H1 (cell line): ENCODE measurements around the gene POU3F1. TPM values are rescaled to one million over a fixed set of nuclear protein-coding genes. Genes with fewer than 3 reads are reported as not detected.

ENCODE experiments used
- CTCF ChIA-PET: fragments of 300-600 bp; sonication (Branson Sonifier 250); formaldehyde crosslinking; loops from one replicate; lab custom pipeline; 2021; ENCODE audit not compliant: partially characterized antibody; lab: Charles Lee
- POLR2A ChIA-PET: fragments of 300-600 bp; sonication (Branson Sonifier 250); formaldehyde crosslinking; loops from one replicate; lab custom pipeline; 2021; ENCODE audit warnings: inconsistent platforms; ENCODE audit not compliant: partially characterized antibody; lab: Charles Lee
- DNase-seq, 2 experiments: peaks; one replicate each; pipeline versions ENCODE4 v3.0.0 to v3.0.0-alpha.2; 2010 to 2022; ENCODE audit warnings: low spot score in 2 of 2, low read depth in 1 of 2, mixed read lengths in 1 of 2
- FAIRE-seq: peaks from 2 replicates; lab custom pipeline; 2011; peaks lifted over from hg19 to GRCh38; lab: Jason Lieb, UNC
- H2AFZ ChIP-seq: 2 replicates; pipeline ENCODE4 v1.8.1; 2012; ENCODE audit warnings: low read length, inconsistent platforms
- H2AK5ac ChIP-seq: 2 replicates; pipeline ENCODE4 v1.6.1; 2013; ENCODE audit warnings: low read depth, low read length
- H2BK120ac ChIP-seq: replicated peaks from 2 replicates; pipeline ENCODE3; 2013; ENCODE audit warnings: low read depth, low read length, inconsistent platforms
- H2BK12ac ChIP-seq: 2 replicates; pipeline ENCODE4 v1.6.1; 2013; ENCODE audit warnings: low read depth, low read length
- H2BK15ac ChIP-seq: 2 replicates; pipeline ENCODE4 v1.6.1; 2013; ENCODE audit warnings: low read length
- H2BK20ac ChIP-seq: 2 replicates; pipeline ENCODE4 v1.6.1; 2013; ENCODE audit warnings: low read length
- H2BK5ac ChIP-seq: 2 replicates; pipeline ENCODE4 v1.6.1; 2013; ENCODE audit warnings: low read depth, low read length
- H3K14ac ChIP-seq: 2 replicates; pipeline ENCODE4 v1.6.1; 2013; ENCODE audit warnings: inconsistent platforms; ENCODE audit not compliant: insufficient read length
- H3K18ac ChIP-seq: 2 replicates; pipeline ENCODE4 v1.6.1; 2013; ENCODE audit warnings: low read length; ENCODE audit errors: extremely low read depth
- H3K23ac ChIP-seq: 2 replicates; pipeline ENCODE4 v1.6.1; 2013; ENCODE audit warnings: inconsistent platforms; ENCODE audit not compliant: insufficient read length
- H3K23me2 ChIP-seq: 2 replicates; pipeline ENCODE4 v1.6.1; 2013; ENCODE audit warnings: low read depth, low read length
- H3K27ac ChIP-seq: 2 replicates; pipeline ENCODE4 v1.6.1; 2011; ENCODE audit warnings: low read depth, low read length, inconsistent platforms
- H3K27me3 ChIP-seq, 4 experiments: replicated peaks in 1 of 4; 1 replicate in 1 of 4; 2 replicates in 3 of 4; pipeline versions ENCODE4 v1.6.1 to v1.8.1; 2011 to 2013; ENCODE audit warnings: low read length in 3 of 4, mild to moderate bottlenecking in 3 of 4, inconsistent platforms in 2 of 4, mixed read lengths in 2 of 4, moderate library complexity in 1 of 4; ENCODE audit not compliant: control insufficient read depth in 3 of 4, insufficient read depth in 3 of 4; ENCODE audit errors: extremely low read depth in 1 of 4
- H3K36me3 ChIP-seq, 4 experiments: 2 replicates each; pipeline versions ENCODE4 v1.6.1 to v1.8.1; 2011 to 2013; ENCODE audit warnings: mild to moderate bottlenecking in 4 of 4, low read length in 3 of 4, moderate library complexity in 2 of 4, control low read depth in 1 of 4, inconsistent platforms in 1 of 4; ENCODE audit not compliant: insufficient read depth in 4 of 4, control insufficient read depth in 2 of 4
- H3K4ac ChIP-seq: replicated peaks from 2 replicates; pipeline ENCODE3; 2013; ENCODE audit warnings: low read length, low read depth, mixed read lengths, inconsistent platforms; ENCODE audit not compliant: insufficient read length
- H3K4me1 ChIP-seq, 4 experiments: replicated peaks in 1 of 4; 1 replicate in 1 of 4; 2 replicates in 3 of 4; pipeline versions ENCODE4 v1.6.1 to v1.8.1; 2011 to 2013; ENCODE audit warnings: low read length in 3 of 4, inconsistent platforms in 2 of 4, mixed read lengths in 1 of 4; ENCODE audit not compliant: insufficient read depth in 4 of 4, control insufficient read depth in 3 of 4
- H3K4me2 ChIP-seq, 2 experiments: 2 replicates each; pipeline versions ENCODE4 v1.6.1 to v1.8.1; 2011 to 2013; ENCODE audit warnings: low read depth in 2 of 2, low read length in 2 of 2, control low read depth in 1 of 2, inconsistent platforms in 1 of 2, mild to moderate bottlenecking in 1 of 2; ENCODE audit not compliant: insufficient read depth in 1 of 2
- H3K4me3 ChIP-seq, 4 experiments: fragments of 200-600, 300-600 bp in 1 of 4; sonication (generic), shearing (Covaris generic), sonication (Bioruptor Twin) in 1 of 4; 2 replicates each; pipeline versions ENCODE4 v1.5.1 to v1.8.1; 2011 to 2016; ENCODE audit warnings: low read length in 4 of 4, low read depth in 3 of 4, control low read depth in 2 of 4, inconsistent platforms in 2 of 4, mild to moderate bottlenecking in 2 of 4, mixed read lengths in 1 of 4, moderate library complexity in 1 of 4; ENCODE audit not compliant: insufficient read depth in 2 of 4; ENCODE audit errors: extremely low read depth in 1 of 4
- H3K56ac ChIP-seq: replicated peaks from 2 replicates; pipeline ENCODE3; 2013; ENCODE audit warnings: low read depth, mild to moderate bottlenecking, mixed read lengths, low read length, inconsistent platforms; ENCODE audit not compliant: insufficient read length
- H3K79me1 ChIP-seq: 2 replicates; pipeline ENCODE4 v1.6.1; 2013; ENCODE audit warnings: low read depth, low read length, control low read depth
- H3K79me2 ChIP-seq, 2 experiments: 2 replicates each; pipeline versions ENCODE4 v1.6.1 to v1.8.1; 2012 to 2013; ENCODE audit warnings: low read length in 2 of 2, mild to moderate bottlenecking in 2 of 2, inconsistent platforms in 1 of 2; ENCODE audit not compliant: insufficient read depth in 2 of 2, control insufficient read depth in 1 of 2
- H3K9ac ChIP-seq, 4 experiments: replicated peaks in 1 of 4; 1 replicate in 1 of 4; 2 replicates in 3 of 4; pipeline versions ENCODE4 v1.6.1 to v1.8.1; 2011 to 2013; ENCODE audit warnings: low read depth in 3 of 4, low read length in 3 of 4, control low read depth in 2 of 4, mild to moderate bottlenecking in 2 of 4, moderate library complexity in 2 of 4, inconsistent platforms in 1 of 4; ENCODE audit errors: extremely low read depth in 1 of 4
- H3K9me3 ChIP-seq, 2 experiments: 2 replicates each; pipeline versions ENCODE4 v1.6.1 to v1.8.1; 2012 to 2013; ENCODE audit warnings: mild to moderate bottlenecking in 2 of 2, moderate library complexity in 2 of 2, control low read depth in 1 of 2, inconsistent platforms in 1 of 2, low read depth in 1 of 2, low read length in 1 of 2, mixed read lengths in 1 of 2; ENCODE audit not compliant: insufficient read depth in 2 of 2
- H4K20me1 ChIP-seq, 2 experiments: replicated peaks in 1 of 2; 2 replicates each; pipeline versions ENCODE3 to v1.8.1; 2011 to 2013; ENCODE audit warnings: inconsistent platforms in 2 of 2, low read length in 2 of 2, mild to moderate bottlenecking in 1 of 2; ENCODE audit not compliant: insufficient read depth in 2 of 2, control insufficient read depth in 1 of 2
- H4K5ac ChIP-seq: 2 replicates; pipeline ENCODE4 v1.6.1; 2013; ENCODE audit warnings: low read length, low read depth, mixed read lengths, inconsistent platforms; ENCODE audit not compliant: insufficient read length
- H4K8ac ChIP-seq: 2 replicates; pipeline ENCODE4 v1.8.0; 2013; ENCODE audit warnings: mild to moderate bottlenecking, moderate library complexity, low read length, inconsistent platforms; ENCODE audit not compliant: insufficient read depth; ENCODE audit errors: extremely low read depth
- H4K91ac ChIP-seq: replicated peaks from 2 replicates; pipeline ENCODE3; 2013; ENCODE audit warnings: low read length, mixed read lengths, inconsistent platforms; ENCODE audit not compliant: insufficient read length
- BACH1 ChIP-seq: IDR thresholded peaks from 2 replicates; pipeline ENCODE4 v1.6.1; 2012; ENCODE audit warnings: low read length, improper control_type of control experiment
- KDM5A ChIP-seq: fragments of 200-600 bp; IDR thresholded peaks from 2 replicates; pipeline ENCODE4 v1.7.1; 2012; ENCODE audit warnings: mild to moderate bottlenecking, low read length, inconsistent platforms, mixed read lengths
- MAFK ChIP-seq: IDR thresholded peaks from 2 replicates; pipeline ENCODE4 v1.6.1; 2012; ENCODE audit warnings: low read depth, mild to moderate bottlenecking, improper control_type of control experiment, low read length
- WGBS, 2 experiments: shearing (Covaris generic) in 1 of 2; methylation state at CpG; one replicate each; pipeline versions ENCODE4 v1.1.6 to v1.1.7; 2013 to 2015; ENCODE audit warnings: low lambda C conversion rate in 2 of 2, mixed read lengths in 2 of 2, inconsistent platforms in 1 of 2, low coverage in 1 of 2, missing lambda C conversion rate in 1 of 2; ENCODE audit not compliant: insufficient replicate concordance in 2 of 2, insufficient coverage in 1 of 2, insufficient read length in 1 of 2; ENCODE audit errors: extremely low coverage in 1 of 2, missing lambda C conversion rate in 1 of 2; 5-methylcytosine and 5-hydroxymethylcytosine counted together
- polyA plus RNA-seq, 7 experiments: library from polyadenylated mRNA; depleted of rRNA in 3 of 7; stranded (reverse) in 5 of 7; unstranded in 2 of 7; fragments of >200 nt in 5 of 7; fragments of 200-250 nt in 2 of 7; gene quantifications; 1 replicate in 5 of 7; 2 replicates in 1 of 7; 4 replicates in 1 of 7; pipeline versions ENCODE4 v1.2.1 to v1.2.3, GENCODE V29; 2011 to 2013; ENCODE audit warnings: missing spikeins in 2 of 7, mixed read lengths in 2 of 7
- total RNA-seq: library from RNA; stranded (reverse); fragmentation: NEBNext Ultra II Directional; extraction: Animal tissue kit (Norgen Biotek cat#: 25700); gene quantifications from 2 replicates; pipeline ENCODE4 v1.2.1, GENCODE V29; 2021

POU3F1 gene
- total and polyA plus RNA-seq, 2 of the 8 experiments (the other 6 are each of a cell fraction or from before 2014, with no cell fraction given), result 4.2 to 10.8 TPM

GRCh38 chr1:38029685-38030511 lies 16.7 kb downstream of the POU3F1 start:
- H3K14ac ChIP-seq, result no peak overlapping the region
- H3K79me1 ChIP-seq, result no peaks in the 10 kb centered on the region
- no peak overlapping the region for H3K27ac ChIP-seq
- peaks cover 7 to 12% (median 8%) of the 10 kb centered on the region in 4 experiments for H3K36me3 ChIP-seq
- DNase-seq, result peak in 1 of 2 experiments; percentile 58
- no peaks in the 10 kb centered on the region for H3K27me3 ChIP-seq
- H3K56ac ChIP-seq, result no peak overlapping the region
- H3K4ac ChIP-seq, result no peak overlapping the region
- no peak for FAIRE-seq
- WGBS, 2 experiments, result 63% methylated on average over 11 of the region's 12 CpGs; no CpG with 5 or more reads in 1 of the 2 experiments
- 0 out of 2 replicates have a peak overlapping the region, but pooled peaks have one; percentile 7 for H4K8ac ChIP-seq
- H3K23me2 ChIP-seq, result no peaks in the 10 kb centered on the region
- H3K9ac ChIP-seq, result no peak overlapping the region; a peak in 1 of 7 replicates
- ChIA-PET POLR2A (interaction anchor here (0.7 to 6.3 kb wide), 12 partner anchors 11 to 473 kb away, joined by 3 to 59 read pairs (median 4); partner anchors contain the start of gene POU3F1), CTCF (interaction anchor here (0.7 to 7.2 kb wide), 19 partner anchors 9 to 473 kb away, joined by 3 to 88 read pairs (median 4); no protein-coding TSS in a partner anchor)
- H2BK20ac ChIP-seq, result peak overlapping the region; percentile 61; the same call in 1 of the 2 replicates
- peak overlapping the region; percentile 10; the same call in 1 of the 2 replicates for H2BK12ac ChIP-seq
- H2AK5ac ChIP-seq, result peak overlapping the region; percentile 88; the same call in 1 of the 2 replicates
- peak overlapping the region in 3 of 4 experiments; percentile 10 to 26 (median 15); a peak in 3 of 8 replicates for H3K4me3 ChIP-seq
- no peak overlapping the region for H3K23ac ChIP-seq
- peak overlapping the region; percentile 95 for H3K18ac ChIP-seq
- peaks cover 12 to 36% (median 25%) of the 10 kb centered on the region in 4 experiments for H3K4me1 ChIP-seq
- H4K20me1 ChIP-seq, result peaks cover 0 to 2% of the 10 kb centered on the region in 2 experiments
- peak overlapping the region; percentile 6 for H4K5ac ChIP-seq
- peak overlapping the region; percentile 67 for H4K91ac ChIP-seq
- peak overlapping the region; percentile 81; the same call in 1 of the 2 replicates for H2BK5ac ChIP-seq
- peak overlapping the region; percentile 36 to 57 for H3K4me2 ChIP-seq
- no peaks in the 10 kb centered on the region for H3K79me2 ChIP-seq
- no peaks in the 10 kb centered on the region for H3K9me3 ChIP-seq
- no peak overlapping the region for H2BK120ac ChIP-seq
- TF ChIP-seq KDM5A, result no peak
- peak; percentile 84 for TF ChIP-seq MAFK
- TF ChIP-seq BACH1, result 0 out of 2 replicates have a peak, but pooled peaks have one; percentile 37
- H2BK15ac ChIP-seq, result peak overlapping the region; percentile 97; the same call in 1 of the 2 replicates
- H2AFZ ChIP-seq, result no peak overlapping the region
